NT2/D1 (cell line): ENCODE measurements around the gene SSX5.
"Not testable (repeated sequence)": the region's sequence is repeated elsewhere in the genome, so short reads cannot be mapped to it uniquely, and the experiment has no call there.

Experiments
- DNase-seq: peaks from one replicate; pipeline ENCODE4 v3.0.0-alpha.2; 2011; ENCODE audit warnings: low read depth, low spot score
- H3K27me3 ChIP-seq: 2 replicates; pipeline ENCODE4 v1.6.0; 2011; ENCODE audit warnings: mild to moderate bottlenecking; ENCODE audit not compliant: insufficient read length, insufficient read depth
- H3K36me3 ChIP-seq: 2 replicates; pipeline ENCODE4 v1.6.1; 2011; ENCODE audit warnings: mild to moderate bottlenecking, low read length, mixed read lengths; ENCODE audit not compliant: insufficient read depth, insufficient read length
- H3K4me1 ChIP-seq: 2 replicates; pipeline ENCODE4 v1.5.1; 2011; ENCODE audit not compliant: insufficient read depth, insufficient read length
- H3K4me3 ChIP-seq: 2 replicates; pipeline ENCODE4 v1.5.1; 2011; ENCODE audit warnings: low read depth; ENCODE audit not compliant: insufficient read length
- H3K9ac ChIP-seq: 2 replicates; pipeline ENCODE4 v1.6.0; 2011; ENCODE audit warnings: low read depth; ENCODE audit not compliant: insufficient read length
- H3K9me3 ChIP-seq: 2 replicates; pipeline ENCODE4 v1.5.1; 2011; ENCODE audit warnings: mild to moderate bottlenecking, low read length; ENCODE audit not compliant: insufficient read depth
- SUZ12 ChIP-seq: IDR thresholded peaks from 2 replicates; pipeline ENCODE4 v1.6.1; 2011; ENCODE audit not compliant: insufficient read length, insufficient read depth; ENCODE audit errors: extremely low read depth
- YY1 ChIP-seq: IDR thresholded peaks from 2 replicates; pipeline ENCODE4 v1.6.1; 2011; ENCODE audit not compliant: insufficient read length, insufficient read depth
- ZNF274 ChIP-seq: IDR thresholded peaks from 2 replicates; pipeline ENCODE4 v1.6.1; 2011; ENCODE audit warnings: mild to moderate bottlenecking, low read depth, low read length

Gene SSX5

GRCh38 chrX:48156014-48156413 is 40.6 kb downstream of the SSX5 start:
- no peak overlapping the region for H3K9ac ChIP-seq
- TF ChIP-seq ZNF274 (no peak), SUZ12 (no peak), YY1 (no peak)
- no peaks in the 10 kb centered on the region for H3K27me3 ChIP-seq
- no peak overlapping the region for H3K4me3 ChIP-seq
- no peak for DNase-seq
- no peaks in the 10 kb centered on the region for H3K36me3 ChIP-seq
- H3K4me1 ChIP-seq = no peaks in the 10 kb centered on the region
- no peaks in the 10 kb centered on the region for H3K9me3 ChIP-seq

GRCh38 chrX:48154796-48155195 is 41.8 kb downstream of the SSX5 start:
- TF ChIP-seq SUZ12 (no peak), YY1 (no peak), ZNF274 (no peak)
- H3K9ac ChIP-seq = no peak overlapping the region
- H3K36me3 ChIP-seq = no peaks in the 10 kb centered on the region
- H3K9me3 ChIP-seq = no peaks in the 10 kb centered on the region
- H3K4me1 ChIP-seq = no peaks in the 10 kb centered on the region
- no peak for DNase-seq
- no peak overlapping the region for H3K4me3 ChIP-seq
- no peaks in the 10 kb centered on the region for H3K27me3 ChIP-seq

GRCh38 chrX:48153769-48154168 is 42.8 kb downstream of the SSX5 start:
- H3K36me3 ChIP-seq = no peaks in the 10 kb centered on the region
- H3K4me3 ChIP-seq = no peak overlapping the region
- no peaks in the 10 kb centered on the region for H3K9me3 ChIP-seq
- no peaks in the 10 kb centered on the region for H3K27me3 ChIP-seq
- no peak for DNase-seq
- no peak overlapping the region for H3K9ac ChIP-seq
- no peak for TF ChIP-seq YY1
- TF ChIP-seq ZNF274 = no peak
- no peak for TF ChIP-seq SUZ12
- H3K4me1 ChIP-seq = no peaks in the 10 kb centered on the region

- DNase-seq, H3K36me3 ChIP-seq, H3K27me3 ChIP-seq, H3K9ac ChIP-seq, H3K9me3 ChIP-seq, H3K4me3 ChIP-seq, H3K4me1 ChIP-seq: not testable (repeated sequence)
These were observed 53.9 kb downstream of the SSX5 start for GRCh38 chrX:48142697-48143096.

- not testable (repeated sequence) for H3K9me3 ChIP-seq, H3K4me3 ChIP-seq, H3K27me3 ChIP-seq, H3K36me3 ChIP-seq, H3K4me1 ChIP-seq, H3K9ac ChIP-seq, DNase-seq
These were observed 54.6 kb downstream of the SSX5 start for GRCh38 chrX:48141810-48142508.

- not testable (repeated sequence) for H3K9me3 ChIP-seq, H3K27me3 ChIP-seq, H3K4me3 ChIP-seq, H3K4me1 ChIP-seq, H3K36me3 ChIP-seq, DNase-seq, H3K9ac ChIP-seq
These were observed 57.5 kb downstream of the SSX5 start for GRCh38 chrX:48139076-48139475.
